ENCODE data around the gene BICC1.

The BICC1 gene

GRCh38 chr10:58560068-58560467 is 47.4 kb downstream of the BICC1 start:
- DNase-seq (ENCODE audit: extremely low read depth in 1 of 2, low read depth in 1 of 2), result no peak

- no peak for DNase-seq (ENCODE audit: extremely low read depth in 1 of 2, low read depth in 1 of 2)
Observed at GRCh38 chr10:58565271-58565670, 52.6 kb downstream of the BICC1 start.

- no peak for DNase-seq (ENCODE audit: extremely low read depth in 1 of 2, low read depth in 1 of 2)
Observed at GRCh38 chr10:58567652-58568051, 55.0 kb downstream of the BICC1 start.

- no peak for DNase-seq (ENCODE audit: extremely low read depth in 1 of 2, low read depth in 1 of 2)
Observed at GRCh38 chr10:58568428-58568935, 55.8 kb downstream of the BICC1 start.

- DNase-seq (ENCODE audit: extremely low read depth in 1 of 2, low read depth in 1 of 2), result no peak
Observed at GRCh38 chr10:58570307-58570723, 57.6 kb downstream of the BICC1 start.

- no peak for DNase-seq (ENCODE audit: extremely low read depth in 1 of 2, low read depth in 1 of 2)
Observed at GRCh38 chr10:58570979-58571378, 58.3 kb downstream of the BICC1 start.

GRCh38 chr10:58573144-58573543 is 60.5 kb downstream of the BICC1 start:
- no peak for DNase-seq (ENCODE audit: extremely low read depth in 1 of 2, low read depth in 1 of 2)

GRCh38 chr10:58574058-58574457 is 61.4 kb downstream of the BICC1 start:
- no peak for DNase-seq (ENCODE audit: extremely low read depth in 1 of 2, low read depth in 1 of 2)

- DNase-seq (ENCODE audit: extremely low read depth in 1 of 2, low read depth in 1 of 2), result no peak
Observed at GRCh38 chr10:58575491-58575890, 62.8 kb downstream of the BICC1 start.

GRCh38 chr10:58576751-58577436 is 64.2 kb downstream of the BICC1 start:
- DNase-seq (ENCODE audit: extremely low read depth in 1 of 2, low read depth in 1 of 2), result no peak

GRCh38 chr10:58577437-58577777 is 64.7 kb downstream of the BICC1 start:
- no peak for DNase-seq (ENCODE audit: extremely low read depth in 1 of 2, low read depth in 1 of 2)

- no peak for DNase-seq (ENCODE audit: extremely low read depth in 1 of 2, low read depth in 1 of 2)
Observed at GRCh38 chr10:58578366-58578765, 65.7 kb downstream of the BICC1 start.

- no peak for DNase-seq (ENCODE audit: extremely low read depth in 1 of 2, low read depth in 1 of 2)
Observed at GRCh38 chr10:58579011-58579655, 66.5 kb downstream of the BICC1 start.

GRCh38 chr10:58582045-58582444 is 69.4 kb downstream of the BICC1 start:
- DNase-seq (ENCODE audit: extremely low read depth in 1 of 2, low read depth in 1 of 2), result no peak

- no peak for DNase-seq (ENCODE audit: extremely low read depth in 1 of 2, low read depth in 1 of 2)
Observed at GRCh38 chr10:58585435-58585834, 72.8 kb downstream of the BICC1 start.

- DNase-seq (ENCODE audit: extremely low read depth in 1 of 2, low read depth in 1 of 2), result no peak
Observed at GRCh38 chr10:58586282-58587245, 73.9 kb downstream of the BICC1 start.

- no peak for DNase-seq (ENCODE audit: extremely low read depth in 1 of 2, low read depth in 1 of 2)
Observed at GRCh38 chr10:58587676-58588075, 75.0 kb downstream of the BICC1 start.

- DNase-seq (ENCODE audit: extremely low read depth in 1 of 2, low read depth in 1 of 2), result no peak
Observed at GRCh38 chr10:58588673-58589265, 76.1 kb downstream of the BICC1 start.

- DNase-seq (ENCODE audit: extremely low read depth in 1 of 2, low read depth in 1 of 2), result no peak
Observed at GRCh38 chr10:58590152-58590840, 77.6 kb downstream of the BICC1 start.

GRCh38 chr10:58590924-58591323 is 78.3 kb downstream of the BICC1 start:
- DNase-seq (ENCODE audit: extremely low read depth in 1 of 2, low read depth in 1 of 2), result no peak

All from activated CD8-positive, alpha-beta memory T cell treated with anti-CD3 and anti-CD28 coated beads for 1 hour (primary cell).